ENCODE data around the gene MYO5C. TPM values are rescaled to one million over a fixed set of nuclear protein-coding genes. Genes with fewer than 3 reads are reported as not detected.

MYO5C gene
- total RNA-seq, 1 experiment from 2014 or later: 28.2 TPM

DNA sequence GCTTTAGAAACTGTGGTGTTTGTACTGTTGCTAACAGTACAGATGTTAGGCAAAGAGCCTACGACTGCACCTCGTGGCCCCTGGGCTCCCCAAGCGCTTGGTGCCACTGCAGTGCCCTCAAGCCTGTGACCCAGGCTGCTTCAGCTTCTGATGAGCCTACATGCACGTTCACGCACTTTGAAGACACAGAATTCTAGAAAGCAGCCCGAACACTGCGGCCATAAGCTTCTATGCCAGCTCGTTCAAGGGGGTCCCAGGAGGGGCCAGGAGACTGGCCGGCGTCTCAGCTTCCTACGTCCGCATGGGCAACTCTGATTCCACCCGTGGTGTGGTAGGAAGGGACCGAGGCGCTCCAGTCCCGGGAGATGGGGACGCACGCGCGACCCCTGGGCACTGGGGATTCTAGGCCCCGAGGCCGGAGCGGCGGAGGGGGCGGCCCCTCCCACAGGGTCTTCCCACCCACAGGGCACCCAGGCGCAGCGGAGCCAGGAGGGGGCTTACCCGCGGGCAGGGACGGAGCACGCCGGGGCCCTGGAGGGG, 653 bp downstream of the MYO5C start:
- Histone ChIP-seq H3K27ac (ENCODE audit: low read length) (peak overlapping the region; percentile 74), H3K36me3 (ENCODE audit: control insufficient read depth, insufficient read depth, low read length) (no peaks in the 10 kb centered on the region), H3K4me3 (ENCODE audit: low read depth in 2 of 2, low read length in 2 of 2) (peak overlapping the region; percentile 53 to 61), H3K27me3 (ENCODE audit: control insufficient read depth, insufficient read depth, low read length) (no peaks in the 10 kb centered on the region), H3K9me3 (ENCODE audit: control insufficient read depth, insufficient read depth, low read depth, low read length) (0 out of 2 replicates have a peak, but pooled peaks cover under 1% of the 10 kb centered on the region), H3K4me1 (ENCODE audit: control insufficient read depth, insufficient read depth, low read length) (peaks cover 36% of the 10 kb centered on the region)
- ChIA-PET CTCF (interaction anchor here (0.7 kb wide), 1 partner anchor 31 kb away, joined by 3 read pairs; no protein-coding TSS in a partner anchor), POLR2A (interaction anchor here (0.7 kb wide), 1 partner anchor 329 kb away, joined by 3 read pairs; no protein-coding TSS in a partner anchor)
- in situ Hi-C loops (cut with HindIII; ENCODE audit: low pct_unique_long_range_greater_than_20kb, low sequenced_read_pairs): no loop called here
- BruUV-seq (replicated peaks): no TSS peak
- peak; percentile 57 for ATAC-seq
- DNase-seq (ENCODE audit: low read depth, low spot score): no peak
- intact Hi-C loops (cut with micrococcal nuclease; ENCODE audit: unreplicated experiment): no loop called here
- TF ChIP-seq TCF7L2 (IDR thresholded peaks at IDR 0.05; ENCODE audit: low read depth, low read length): no peak
- no peak for TF ChIP-seq SIN3A (IDR thresholded peaks at IDR 0.05; ENCODE audit: borderline replicate concordance, insufficient read depth, low read depth, low read length)
- no peak for TF ChIP-seq POLR2AphosphoS5 (IDR thresholded peaks at IDR 0.05; ENCODE audit: low read depth, low read length)
- TF ChIP-seq, protein P1, sequence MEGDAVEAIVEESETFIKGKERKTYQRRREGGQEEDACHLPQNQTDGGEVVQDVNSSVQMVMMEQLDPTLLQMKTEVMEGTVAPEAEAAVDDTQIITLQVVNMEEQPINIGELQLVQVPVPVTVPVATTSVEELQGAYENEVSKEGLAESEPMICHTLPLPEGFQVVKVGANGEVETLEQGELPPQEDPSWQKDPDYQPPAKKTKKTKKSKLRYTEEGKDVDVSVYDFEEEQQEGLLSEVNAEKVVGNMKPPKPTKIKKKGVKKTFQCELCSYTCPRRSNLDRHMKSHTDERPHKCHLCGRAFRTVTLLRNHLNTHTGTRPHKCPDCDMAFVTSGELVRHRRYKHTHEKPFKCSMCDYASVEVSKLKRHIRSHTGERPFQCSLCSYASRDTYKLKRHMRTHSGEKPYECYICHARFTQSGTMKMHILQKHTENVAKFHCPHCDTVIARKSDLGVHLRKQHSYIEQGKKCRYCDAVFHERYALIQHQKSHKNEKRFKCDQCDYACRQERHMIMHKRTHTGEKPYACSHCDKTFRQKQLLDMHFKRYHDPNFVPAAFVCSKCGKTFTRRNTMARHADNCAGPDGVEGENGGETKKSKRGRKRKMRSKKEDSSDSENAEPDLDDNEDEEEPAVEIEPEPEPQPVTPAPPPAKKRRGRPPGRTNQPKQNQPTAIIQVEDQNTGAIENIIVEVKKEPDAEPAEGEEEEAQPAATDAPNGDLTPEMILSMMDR (IDR thresholded peaks at IDR 0.05): no peak
- TF ChIP-seq, protein P2, sequence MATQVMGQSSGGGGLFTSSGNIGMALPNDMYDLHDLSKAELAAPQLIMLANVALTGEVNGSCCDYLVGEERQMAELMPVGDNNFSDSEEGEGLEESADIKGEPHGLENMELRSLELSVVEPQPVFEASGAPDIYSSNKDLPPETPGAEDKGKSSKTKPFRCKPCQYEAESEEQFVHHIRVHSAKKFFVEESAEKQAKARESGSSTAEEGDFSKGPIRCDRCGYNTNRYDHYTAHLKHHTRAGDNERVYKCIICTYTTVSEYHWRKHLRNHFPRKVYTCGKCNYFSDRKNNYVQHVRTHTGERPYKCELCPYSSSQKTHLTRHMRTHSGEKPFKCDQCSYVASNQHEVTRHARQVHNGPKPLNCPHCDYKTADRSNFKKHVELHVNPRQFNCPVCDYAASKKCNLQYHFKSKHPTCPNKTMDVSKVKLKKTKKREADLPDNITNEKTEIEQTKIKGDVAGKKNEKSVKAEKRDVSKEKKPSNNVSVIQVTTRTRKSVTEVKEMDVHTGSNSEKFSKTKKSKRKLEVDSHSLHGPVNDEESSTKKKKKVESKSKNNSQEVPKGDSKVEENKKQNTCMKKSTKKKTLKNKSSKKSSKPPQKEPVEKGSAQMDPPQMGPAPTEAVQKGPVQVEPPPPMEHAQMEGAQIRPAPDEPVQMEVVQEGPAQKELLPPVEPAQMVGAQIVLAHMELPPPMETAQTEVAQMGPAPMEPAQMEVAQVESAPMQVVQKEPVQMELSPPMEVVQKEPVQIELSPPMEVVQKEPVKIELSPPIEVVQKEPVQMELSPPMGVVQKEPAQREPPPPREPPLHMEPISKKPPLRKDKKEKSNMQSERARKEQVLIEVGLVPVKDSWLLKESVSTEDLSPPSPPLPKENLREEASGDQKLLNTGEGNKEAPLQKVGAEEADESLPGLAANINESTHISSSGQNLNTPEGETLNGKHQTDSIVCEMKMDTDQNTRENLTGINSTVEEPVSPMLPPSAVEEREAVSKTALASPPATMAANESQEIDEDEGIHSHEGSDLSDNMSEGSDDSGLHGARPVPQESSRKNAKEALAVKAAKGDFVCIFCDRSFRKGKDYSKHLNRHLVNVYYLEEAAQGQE (IDR thresholded peaks at IDR 0.05; ENCODE audit: insufficient read depth in 1 of 2, low read depth in 2 of 2, low read length in 1 of 2): no peak

DNA sequence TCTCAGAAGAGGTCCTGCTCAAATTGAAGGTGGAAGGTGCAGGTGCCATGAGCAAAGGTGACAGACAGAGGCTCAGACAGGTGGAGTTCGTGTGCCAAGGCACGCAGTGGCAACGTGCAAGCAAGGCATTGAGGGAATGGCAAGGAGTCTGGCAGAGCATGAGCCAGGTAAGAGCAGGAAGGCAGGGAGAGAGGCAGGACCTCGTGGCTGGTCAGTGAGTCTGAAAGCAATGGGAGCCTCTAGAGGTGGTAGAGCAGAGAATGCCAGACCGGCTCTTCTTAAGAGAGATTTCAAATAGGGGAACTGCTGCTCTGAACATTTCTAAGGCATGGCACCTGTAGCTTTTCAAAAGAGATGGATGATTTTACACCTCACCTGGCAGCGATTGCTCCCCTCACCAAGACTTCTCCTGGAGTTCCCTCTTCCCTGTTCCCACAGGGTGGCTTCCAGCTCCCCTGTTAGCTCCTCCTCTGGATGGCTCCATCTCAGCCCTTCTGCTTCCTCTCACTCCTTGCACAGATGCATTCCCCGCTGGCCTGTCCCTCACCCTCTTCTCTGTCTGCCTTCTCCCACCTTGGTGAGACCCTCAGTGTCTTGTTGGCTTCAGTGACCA, 2.7 kb downstream of the MYO5C start:
- no TSS peak for BruUV-seq (replicated peaks)
- H3K9me3 ChIP-seq (ENCODE audit: control insufficient read depth, insufficient read depth, low read depth, low read length): no peaks in the 10 kb centered on the region
- peaks cover 57% of the 10 kb centered on the region for H3K4me1 ChIP-seq (ENCODE audit: control insufficient read depth, insufficient read depth, low read length)
- no peaks in the 10 kb centered on the region for H3K36me3 ChIP-seq (ENCODE audit: control insufficient read depth, insufficient read depth, low read length)
- no peak overlapping the region for H3K4me3 ChIP-seq (ENCODE audit: low read depth in 2 of 2, low read length in 2 of 2)
- in situ Hi-C loops (cut with HindIII; ENCODE audit: low pct_unique_long_range_greater_than_20kb, low sequenced_read_pairs) (no loop called here), intact Hi-C loops (cut with micrococcal nuclease; ENCODE audit: unreplicated experiment) (no loop called here)
- no peak for ATAC-seq
- no peak for DNase-seq (ENCODE audit: low read depth, low spot score)
- ChIA-PET CTCF (no interaction called here), POLR2A (no interaction called here)
- no peak overlapping the region for H3K27ac ChIP-seq (ENCODE audit: low read length)
- H3K27me3 ChIP-seq (ENCODE audit: control insufficient read depth, insufficient read depth, low read length): no peaks in the 10 kb centered on the region
- TF ChIP-seq SIN3A (IDR thresholded peaks at IDR 0.05; ENCODE audit: borderline replicate concordance, insufficient read depth, low read depth, low read length): no peak
- TF ChIP-seq, protein P1 (IDR thresholded peaks at IDR 0.05): no peak
- no peak for TF ChIP-seq POLR2AphosphoS5 (IDR thresholded peaks at IDR 0.05; ENCODE audit: low read depth, low read length)
- TF ChIP-seq, protein P2 (IDR thresholded peaks at IDR 0.05; ENCODE audit: insufficient read depth in 1 of 2, low read depth in 2 of 2, low read length in 1 of 2): no peak
- TF ChIP-seq TCF7L2 (IDR thresholded peaks at IDR 0.05; ENCODE audit: low read depth, low read length): no peak

All from Panc1 (cell line).